ENCODE data around the gene HAVCR1.

GRCh38 chr5:157100140-157100679 lies 41.3 kb upstream of the HAVCR1 start:
- no peak for TF ChIP-seq POLR2A (IDR thresholded peaks at IDR 0.05; ENCODE audit: low read length)
- no peak for TF ChIP-seq GATA1 (IDR thresholded peaks at IDR 0.05; ENCODE audit: low read depth, low read length)

All from erythroblast (primary cell).